ENCODE measurements around the gene CARS1.

CARS1 gene

DNA sequence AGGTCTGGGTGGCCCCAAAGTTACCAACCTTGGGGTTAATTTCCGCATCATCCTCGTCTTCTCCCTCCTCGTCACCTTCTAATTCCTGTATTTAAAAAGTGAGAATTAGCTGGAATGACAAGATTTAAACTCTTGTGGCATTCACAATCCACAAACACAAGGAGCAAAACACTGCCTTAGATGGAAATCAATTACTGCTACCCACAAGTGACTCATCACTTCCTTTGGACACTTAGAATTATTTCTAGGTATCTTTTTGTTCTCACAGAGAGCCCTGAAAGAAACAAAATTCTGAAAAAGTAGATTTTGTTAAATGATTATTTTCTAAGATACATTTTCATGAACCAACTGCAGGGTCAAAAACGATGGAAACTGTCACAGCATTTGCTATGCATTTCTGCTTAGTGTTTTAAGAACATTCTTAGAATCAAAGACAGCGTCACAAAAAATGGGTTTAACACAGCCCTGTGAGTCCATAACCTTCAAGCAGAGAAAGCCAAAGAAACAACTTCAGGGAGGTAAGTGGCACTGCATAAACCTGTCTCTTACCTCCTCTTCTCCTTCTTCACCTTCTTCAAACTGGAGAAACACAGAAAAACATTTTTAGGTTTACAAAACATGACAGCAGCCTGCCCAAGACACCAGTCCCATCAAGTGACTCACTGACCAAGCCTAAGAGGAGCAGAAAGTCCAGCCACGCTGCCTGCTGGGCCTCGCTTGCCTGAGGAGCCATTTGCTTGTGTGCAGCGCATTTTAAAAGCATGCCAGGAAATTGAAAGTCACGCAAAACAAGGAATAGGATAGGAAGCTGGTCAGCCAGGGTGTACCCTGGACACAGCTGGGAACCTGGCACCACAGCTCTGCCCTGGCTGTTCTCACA, 105.8 kb downstream of the CARS1 start:
- Histone ChIP-seq H3K4me3 (ENCODE audit: low read length) (no peak overlapping the region), H3K36me3 (ENCODE audit: control insufficient read depth, low read depth, low read length) (peaks cover 91% of the 10 kb centered on the region), H3K27me3 (ENCODE audit: control insufficient read depth, insufficient read depth, low read length) (no peaks in the 10 kb centered on the region), H3K9me3 (ENCODE audit: control insufficient read depth, low read depth, low read length) (no peaks in the 10 kb centered on the region), H3K4me1 (ENCODE audit: control insufficient read depth, low read depth, low read length) (peaks cover 3% of the 10 kb centered on the region), H3K9ac (ENCODE audit: low read length) (no peak overlapping the region), H3K27ac (ENCODE audit: low read length) (no peak overlapping the region)

Data from iPS-18a (cell line).